VCaP (cell line): Measurements from ENCODE around the gene DIP2C.
"Not testable (repeated sequence)": the region's sequence is repeated elsewhere in the genome, so short reads cannot be mapped to it uniquely, and the experiment has no call there.

Experiments
- H3K27ac ChIP-seq: fragments of 450-650 bp; 2 replicates; pipeline ENCODE4 v1.5.1; 2017
- CTCF ChIP-seq: fragments of 450-650 bp; conservative IDR thresholded peaks from 2 replicates; pipeline ENCODE4 v1.5.1; 2017; ENCODE audit warnings: mild to moderate bottlenecking, moderate library complexity

The DIP2C gene

GRCh38 chr10:352476-353235, 336.8 kb downstream of the DIP2C start:
- no peak overlapping the region for H3K27ac ChIP-seq
- no peak for TF ChIP-seq CTCF

- H3K27ac ChIP-seq = no peak overlapping the region
- no peak for TF ChIP-seq CTCF
These were observed 337.6 kb downstream of the DIP2C start for GRCh38 chr10:351770-352334.

GRCh38 chr10:350981-351501, 338.4 kb downstream of the DIP2C start:
- no peak for TF ChIP-seq CTCF
- no peak overlapping the region for H3K27ac ChIP-seq

- no peak overlapping the region for H3K27ac ChIP-seq
- no peak for TF ChIP-seq CTCF
These were observed 340.4 kb downstream of the DIP2C start for GRCh38 chr10:349081-349480.

GRCh38 chr10:348456-348855, 341.0 kb downstream of the DIP2C start:
- TF ChIP-seq CTCF = no peak

GRCh38 chr10:347774-348173, 341.7 kb downstream of the DIP2C start:
- not testable (repeated sequence) for H3K27ac ChIP-seq

More at GRCh38 chr10:348456-348855, 341.0 kb downstream of the DIP2C start:
- H3K27ac ChIP-seq = no peak overlapping the region

GRCh38 chr10:347190-347589, 342.3 kb downstream of the DIP2C start:
- not testable (repeated sequence) for H3K27ac ChIP-seq

GRCh38 chr10:344582-345200, 344.8 kb downstream of the DIP2C start:
- H3K27ac ChIP-seq = no peak overlapping the region

More at GRCh38 chr10:344582-345200, 344.8 kb downstream of the DIP2C start:
- no peak for TF ChIP-seq CTCF
